HG03196 (cell line): ENCODE data around the gene PPP1R14B.

ENCODE experiments used
- ATAC-seq: cut with Tn5 transposase; IDR thresholded peaks from one replicate; pipeline ENCODE4 v1.9.1; 2021; ENCODE audit not compliant: unreplicated experiment

PPP1R14B gene

DNA sequence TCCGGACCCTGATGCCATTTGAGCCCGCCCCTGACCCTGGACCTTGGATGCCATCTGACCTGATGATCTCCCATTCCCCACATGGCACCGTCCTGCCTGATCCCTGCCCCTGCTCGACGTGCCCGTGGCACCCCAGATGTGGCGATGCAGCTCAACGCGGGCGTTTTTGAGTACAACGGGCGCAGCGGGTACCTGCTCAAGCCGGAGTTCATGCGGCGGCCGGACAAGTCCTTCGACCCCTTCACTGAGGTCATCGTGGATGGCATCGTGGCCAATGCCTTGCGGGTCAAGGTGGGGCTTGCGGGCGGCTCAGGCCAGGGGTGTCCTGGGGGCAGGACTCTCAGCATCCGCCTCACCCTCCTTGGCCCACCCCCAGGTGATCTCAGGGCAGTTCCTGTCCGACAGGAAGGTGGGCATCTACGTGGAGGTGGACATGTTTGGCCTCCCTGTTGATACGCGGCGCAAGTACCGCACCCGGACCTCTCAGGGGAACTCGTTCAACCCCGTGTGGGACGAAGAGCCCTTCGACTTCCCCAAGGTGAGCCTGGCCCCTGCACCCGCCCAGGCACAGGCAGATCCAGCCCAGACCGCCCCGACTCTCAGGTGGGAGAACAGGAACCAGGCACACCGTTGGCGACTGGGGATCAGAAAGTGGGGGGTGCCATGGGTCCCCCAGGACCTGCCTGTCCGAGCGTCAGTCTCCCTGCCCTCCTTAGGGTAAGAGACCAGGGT, 15.7 kb upstream of the PPP1R14B start:
- ATAC-seq: no peak

DNA sequence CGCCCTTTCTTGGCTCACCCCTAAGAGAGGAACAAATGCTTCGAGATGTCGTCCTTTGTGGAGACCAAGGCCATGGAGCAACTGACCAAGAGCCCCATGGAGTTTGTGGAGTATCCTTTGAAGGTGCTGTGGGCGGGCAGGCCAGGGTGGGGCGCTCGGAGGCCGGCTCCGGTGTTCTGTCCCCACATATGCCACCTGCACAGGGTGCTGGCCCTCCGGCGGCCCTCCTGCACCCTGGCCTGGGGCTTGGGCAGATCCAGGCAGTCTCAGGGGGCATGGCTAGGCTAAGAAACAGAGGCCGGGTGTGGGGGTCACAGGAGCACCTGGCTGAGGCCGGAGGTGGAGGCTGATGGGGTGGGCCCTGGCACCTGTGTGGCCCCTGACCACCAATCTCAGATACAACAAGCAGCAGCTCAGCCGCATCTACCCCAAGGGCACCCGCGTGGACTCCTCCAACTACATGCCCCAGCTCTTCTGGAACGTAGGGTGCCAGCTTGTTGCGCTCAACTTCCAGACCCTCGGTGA, 14.9 kb upstream of the PPP1R14B start:
- no peak for ATAC-seq

DNA sequence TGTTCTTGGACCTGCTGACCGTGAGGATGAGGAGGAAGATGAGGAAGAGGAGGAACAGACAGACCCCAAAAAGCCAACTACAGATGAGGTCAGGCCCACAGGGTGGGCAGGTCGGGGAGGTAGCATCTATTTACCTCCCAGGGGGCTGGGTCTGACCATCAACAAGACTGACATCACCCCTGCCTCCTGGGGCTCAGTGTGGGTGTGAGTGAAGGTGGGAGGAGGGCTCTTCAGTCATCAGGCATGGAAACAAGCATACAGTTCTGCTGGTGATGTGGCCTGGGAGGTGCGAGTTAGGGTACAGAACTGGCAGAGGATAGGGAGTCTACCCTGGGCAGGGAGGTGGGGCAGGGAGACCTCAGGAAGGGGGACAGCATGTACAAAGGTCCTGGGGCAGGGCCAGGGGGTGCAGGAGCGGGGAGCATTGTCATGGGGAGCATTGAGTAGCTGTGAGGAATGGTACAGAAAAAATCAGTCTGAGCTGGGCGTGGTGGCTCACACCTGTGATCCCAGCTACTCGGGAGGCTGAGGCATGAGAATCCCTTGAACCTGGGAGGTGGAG, 13.5 kb upstream of the PPP1R14B start:
- ATAC-seq: no peak

DNA sequence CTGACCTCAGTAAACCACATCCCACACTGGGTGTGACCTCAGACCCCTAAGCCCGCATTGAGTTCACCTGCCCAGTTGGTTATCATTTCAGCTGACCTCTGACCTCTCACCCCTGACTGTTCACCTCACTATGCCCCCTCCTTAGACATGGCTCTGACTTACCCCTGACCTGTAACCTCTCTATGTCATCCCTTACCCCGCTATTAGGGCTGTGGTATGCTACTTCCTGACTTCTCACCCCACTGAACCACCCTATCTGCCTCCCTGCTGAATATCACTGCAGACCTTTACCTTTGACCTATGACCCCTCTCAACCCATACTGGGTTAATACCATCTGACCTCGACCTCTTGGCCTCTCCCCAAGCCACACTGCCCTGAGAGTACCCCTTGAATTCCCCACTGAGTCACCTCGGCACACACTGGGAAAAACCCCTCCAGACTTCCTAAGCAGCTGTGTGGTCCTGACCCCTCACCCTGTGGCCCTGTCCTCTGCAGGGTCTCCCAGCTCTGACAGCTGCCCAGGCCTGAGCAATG, 12.9 kb upstream of the PPP1R14B start:
- no peak for ATAC-seq

DNA sequence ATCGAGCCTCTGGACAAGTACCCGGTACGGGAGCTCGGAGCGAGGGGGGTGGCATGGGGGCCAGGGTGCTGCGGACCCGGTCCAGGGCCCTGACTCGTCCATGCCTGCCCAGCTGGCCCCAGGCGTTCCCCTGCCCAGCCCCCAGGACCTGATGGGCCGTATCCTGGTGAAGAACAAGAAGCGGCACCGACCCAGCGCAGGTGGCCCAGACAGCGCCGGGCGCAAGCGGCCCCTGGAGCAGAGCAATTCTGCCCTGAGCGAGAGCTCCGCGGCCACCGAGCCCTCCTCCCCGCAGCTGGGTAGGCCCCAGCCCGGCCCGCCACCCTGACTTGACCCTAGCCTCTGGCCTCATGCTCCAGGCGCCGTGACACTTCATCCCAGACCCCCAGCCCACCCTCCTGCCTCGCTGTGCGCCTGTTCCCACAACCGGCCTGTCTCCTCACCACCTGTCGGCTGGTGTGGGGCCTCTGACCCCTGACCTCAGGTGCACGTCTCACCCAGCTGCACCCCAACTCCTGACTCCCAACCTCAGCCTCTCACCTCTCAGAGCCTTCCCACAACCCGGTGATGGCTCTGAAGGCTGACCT, 12.3 kb upstream of the PPP1R14B start:
- no peak for ATAC-seq

DNA sequence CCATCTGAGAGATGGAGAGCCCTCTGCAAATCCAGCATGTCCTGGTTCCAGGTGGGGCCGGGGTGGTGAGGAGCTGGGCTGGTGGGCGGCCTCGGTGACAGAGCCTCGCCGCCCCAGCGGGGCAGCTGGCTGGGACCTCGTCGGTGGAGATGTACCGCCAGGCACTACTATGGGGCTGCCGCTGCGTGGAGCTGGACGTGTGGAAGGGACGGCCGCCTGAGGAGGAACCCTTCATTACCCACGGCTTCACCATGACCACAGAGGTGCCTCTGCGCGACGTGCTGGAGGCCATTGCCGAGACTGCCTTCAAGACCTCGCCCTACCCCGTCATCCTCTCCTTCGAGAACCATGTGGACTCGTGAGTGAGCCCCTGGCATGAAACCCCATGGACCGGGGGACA, 11.6 kb upstream of the PPP1R14B start:
- no peak for ATAC-seq

DNA sequence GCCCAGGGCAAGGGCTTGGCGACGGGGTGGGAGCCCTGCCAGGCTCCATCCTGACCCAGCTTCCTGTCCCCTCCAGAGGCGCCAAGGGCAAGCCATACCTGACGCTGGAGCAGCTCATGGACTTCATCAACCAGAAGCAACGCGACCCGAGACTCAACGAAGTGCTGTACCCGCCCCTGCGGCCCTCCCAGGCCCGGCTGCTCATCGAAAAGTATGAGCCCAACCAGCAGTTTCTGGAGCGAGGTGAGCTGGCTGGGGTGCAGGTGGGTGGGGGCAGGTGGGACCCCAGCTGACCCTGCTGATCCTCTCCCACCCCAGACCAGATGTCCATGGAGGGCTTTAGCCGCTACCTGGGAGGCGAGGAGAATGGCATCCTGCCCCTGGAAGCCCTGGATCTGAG, 9.6 kb upstream of the PPP1R14B start:
- ATAC-seq: no peak

DNA sequence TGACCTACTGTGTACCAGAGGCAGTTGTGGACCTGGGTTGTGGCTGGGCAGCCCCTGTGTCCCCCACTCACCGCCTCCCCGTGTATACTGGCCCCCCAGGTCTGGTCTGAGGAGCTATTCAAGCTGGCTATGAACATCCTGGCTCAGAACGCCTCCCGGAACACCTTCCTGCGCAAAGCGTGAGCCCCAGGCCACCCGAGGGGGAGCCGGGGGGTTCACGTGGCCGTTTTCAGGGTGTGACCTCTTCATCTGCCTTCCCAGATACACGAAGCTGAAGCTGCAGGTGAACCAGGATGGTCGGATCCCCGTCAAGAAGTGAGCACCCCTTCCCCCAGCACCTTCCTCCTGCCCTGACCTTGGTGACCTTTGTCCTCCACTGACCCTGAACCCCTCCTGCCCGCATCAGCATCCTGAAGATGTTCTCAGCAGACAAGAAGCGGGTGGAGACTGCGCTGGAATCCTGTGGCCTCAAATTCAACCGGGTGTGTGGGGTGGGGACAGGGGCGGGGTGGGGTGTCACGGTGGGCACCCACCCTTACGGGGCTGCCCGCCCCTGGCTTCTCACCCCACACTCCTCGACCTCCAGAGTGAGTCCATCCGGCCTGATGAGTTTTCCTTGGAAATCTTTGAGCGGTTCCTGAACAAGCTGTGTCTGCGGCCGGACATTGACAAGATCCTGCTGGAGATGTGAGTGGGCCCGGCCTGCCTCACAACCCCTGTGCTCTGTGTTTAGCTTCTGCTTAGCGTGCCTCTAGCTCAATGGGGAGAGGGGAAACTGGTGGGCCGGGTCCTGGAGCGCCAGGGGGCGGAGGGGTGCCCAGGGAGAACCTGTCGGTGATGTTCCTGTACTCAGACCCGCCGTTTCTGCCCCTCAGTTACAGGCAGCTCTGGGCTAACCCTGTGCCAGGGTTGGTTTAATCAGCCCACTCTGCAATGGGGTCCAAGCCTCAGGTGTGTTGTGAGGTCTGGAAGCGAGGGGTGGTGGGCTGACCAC, 8.7 kb upstream of the PPP1R14B start:
- ATAC-seq: no peak

DNA sequence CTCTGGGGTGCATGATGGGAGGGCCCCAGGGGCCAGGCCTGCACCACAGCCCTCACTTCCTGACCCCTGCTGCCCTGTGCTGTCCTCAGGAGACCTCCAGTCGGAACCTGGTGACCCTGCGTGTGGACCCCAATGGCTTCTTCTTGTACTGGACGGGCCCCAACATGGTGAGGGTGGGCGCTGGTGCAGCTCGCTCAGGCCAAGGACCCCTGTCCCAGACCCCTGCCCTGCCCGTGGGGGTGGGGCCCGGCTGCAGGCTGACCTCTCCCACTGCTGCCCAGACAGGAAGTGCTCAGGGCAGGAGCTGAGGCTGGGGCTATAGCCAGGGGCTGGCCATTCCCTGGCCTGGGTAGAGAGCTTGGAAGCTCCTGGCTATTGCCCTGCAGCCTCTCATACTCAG, 7.6 kb upstream of the PPP1R14B start:
- no peak for ATAC-seq

DNA sequence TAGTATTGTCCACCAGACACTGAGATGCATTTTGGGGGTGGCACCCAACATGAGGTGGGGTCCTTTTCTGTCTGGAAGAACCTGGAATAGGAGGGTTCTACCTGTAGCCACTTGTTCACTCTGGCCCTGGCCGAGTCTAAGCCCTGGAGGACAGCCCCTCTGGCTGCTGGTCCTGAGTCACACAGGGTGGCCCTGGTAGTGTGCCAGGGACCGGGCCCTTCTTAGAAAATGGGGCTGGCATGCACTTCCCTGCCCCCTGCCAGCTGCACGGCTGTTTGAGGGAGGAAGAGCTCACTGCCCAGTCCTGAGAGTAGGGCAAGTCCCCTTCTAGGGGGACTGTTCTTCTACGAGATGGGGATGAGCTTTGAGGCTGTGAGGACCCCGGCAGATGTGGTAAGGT, 6.7 kb upstream of the PPP1R14B start:
- ATAC-seq: no peak

DNA sequence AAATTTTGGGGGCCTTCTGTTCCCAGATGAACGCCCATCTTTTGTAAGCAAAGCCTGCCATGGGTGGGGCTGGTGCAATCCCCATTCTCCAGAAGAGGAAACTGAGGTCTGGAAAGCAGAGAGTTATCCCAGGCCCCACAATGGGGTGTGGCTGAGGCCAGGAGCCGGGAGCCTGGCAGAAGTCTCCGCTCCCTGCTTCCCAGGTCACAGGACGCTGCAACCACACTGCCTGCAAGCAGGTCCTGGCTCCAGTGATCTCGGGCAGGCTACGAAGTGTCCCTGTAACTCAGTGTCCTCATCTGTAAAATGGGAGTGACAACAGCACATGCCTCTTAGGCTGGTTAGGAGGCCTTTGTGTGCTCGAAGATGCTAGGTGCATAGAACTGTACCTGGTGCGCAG, 6.3 kb upstream of the PPP1R14B start:
- ATAC-seq: no peak

DNA sequence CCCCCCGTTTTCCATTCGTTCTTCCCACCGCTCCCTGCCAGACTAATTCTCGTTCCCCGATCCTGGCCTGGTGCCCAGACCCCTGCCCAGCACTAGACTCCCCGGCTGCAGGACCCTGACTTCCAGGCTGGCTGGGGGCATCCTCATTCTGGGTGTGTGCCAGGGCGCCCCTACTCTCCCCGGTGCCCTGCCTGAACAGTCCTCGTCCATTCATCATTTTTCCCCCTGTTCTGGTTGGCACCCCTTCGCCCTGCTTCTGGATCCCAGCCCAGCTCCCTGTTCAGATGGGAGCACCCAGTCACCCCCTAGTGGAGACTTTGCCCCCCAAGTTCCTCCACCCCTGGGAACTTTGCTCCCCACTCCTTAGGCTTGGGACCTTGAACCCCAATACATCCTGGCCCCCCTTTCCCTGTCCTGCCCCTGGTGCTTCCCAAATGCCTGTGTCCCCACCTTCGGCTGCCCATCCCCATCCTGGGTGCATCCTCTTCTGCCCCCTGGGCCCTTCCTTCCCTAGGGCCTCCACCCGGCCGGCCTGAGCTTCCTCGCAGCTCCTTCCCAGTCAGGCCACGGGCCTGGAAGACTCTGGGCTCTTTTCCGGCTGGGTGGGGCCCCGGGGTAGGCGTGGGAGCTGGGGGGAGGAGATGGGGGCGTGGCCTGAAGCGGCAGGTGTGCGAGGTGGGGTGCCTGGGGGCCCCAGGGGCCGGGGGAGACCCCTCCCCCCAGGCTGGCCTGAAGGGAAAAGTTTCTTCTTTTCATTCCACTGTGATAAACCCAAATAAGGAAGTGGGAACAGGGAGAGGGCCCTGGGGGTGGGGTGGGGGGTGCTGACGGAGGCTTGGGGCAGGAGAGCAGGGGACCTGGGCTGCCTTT, 5.5 kb upstream of the PPP1R14B start:
- ATAC-seq: no peak

DNA sequence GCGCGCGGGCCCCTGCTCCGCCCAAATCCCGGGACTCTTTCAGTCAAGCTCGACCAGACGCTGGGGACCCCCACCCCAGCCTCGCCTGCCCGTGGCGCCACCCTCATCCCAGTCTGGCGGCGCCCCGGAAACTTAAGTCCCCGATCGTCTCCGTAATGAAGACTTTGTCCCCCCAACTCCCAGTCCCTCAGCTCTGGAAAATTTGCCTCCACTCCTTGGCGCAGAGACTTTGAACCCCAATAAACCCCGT, 4.9 kb upstream of the PPP1R14B start:
- ATAC-seq: no peak

DNA sequence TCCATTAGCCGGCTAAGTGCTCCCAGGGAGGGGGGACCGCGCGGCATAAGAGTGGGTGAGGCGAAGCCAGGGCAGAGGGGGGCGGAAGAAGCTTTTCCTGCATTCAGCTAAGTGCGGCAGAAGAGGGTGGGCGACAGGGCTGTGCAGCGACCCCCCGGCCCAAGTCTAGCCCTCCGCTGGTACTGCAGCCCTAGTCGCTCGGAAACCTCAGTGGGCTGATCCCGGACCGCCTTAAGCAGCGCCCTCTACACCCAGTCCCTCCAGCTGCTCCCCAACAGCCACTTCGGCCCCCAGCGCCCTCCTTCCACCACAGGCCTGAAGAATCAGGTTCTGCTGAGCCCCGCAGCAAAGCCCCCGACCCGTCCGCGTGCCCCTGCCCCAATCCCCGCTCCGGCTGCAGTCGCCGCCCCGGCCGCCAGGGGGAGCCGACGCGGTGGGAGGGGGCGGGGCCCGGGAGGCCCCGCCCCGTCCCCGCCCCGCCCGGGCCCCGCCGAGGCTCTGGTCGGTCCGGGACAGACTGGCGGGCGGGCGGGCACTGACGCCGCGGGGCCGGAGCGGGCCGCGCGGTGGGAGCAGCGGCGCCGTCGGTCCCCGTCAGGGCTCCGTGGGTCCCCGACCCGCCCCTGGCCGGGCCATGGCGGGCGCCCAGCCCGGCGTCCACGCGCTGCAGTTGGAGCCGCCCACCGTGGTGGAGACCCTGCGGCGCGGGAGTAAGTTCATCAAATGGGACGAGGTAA, 4.4 kb upstream of the PPP1R14B start, which contains the start of gene PLCB3:
PLCB3 (plus strand) TSS at position 515 of the 737 bp plus-strand sequence; CDS start at position 635, 120 bp downstream.
- ATAC-seq: no peak

DNA sequence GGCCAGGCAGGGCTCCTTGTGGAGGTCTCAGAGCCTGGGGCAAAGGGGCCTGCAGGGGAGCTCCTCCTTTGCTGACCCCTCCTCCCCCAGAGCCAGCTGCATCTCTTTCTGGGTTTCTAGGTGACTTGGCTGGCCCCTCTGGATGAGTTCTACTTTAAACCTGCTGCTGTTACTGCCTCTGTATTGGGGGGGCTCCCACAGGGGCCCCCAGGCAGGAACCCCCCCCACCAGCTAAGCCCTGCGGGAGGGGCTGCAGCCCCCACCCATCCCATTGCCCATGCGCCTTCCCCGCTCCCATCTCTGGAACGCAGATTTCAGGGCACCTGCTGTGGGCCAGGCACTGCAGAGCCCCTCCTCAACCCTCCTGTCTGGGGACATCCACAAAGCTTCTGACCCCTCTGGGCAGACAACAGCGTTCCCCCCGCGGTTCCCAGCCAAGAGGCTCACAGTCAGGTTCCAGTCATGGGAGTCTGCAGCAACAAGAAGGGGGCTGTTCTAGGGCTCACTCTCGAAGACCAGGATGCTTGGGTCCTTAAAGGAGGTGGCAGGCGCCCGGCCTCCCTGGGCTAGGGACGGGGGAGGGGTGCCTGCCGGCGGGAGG, 3.8 kb upstream of the PPP1R14B start:
- no peak for ATAC-seq

DNA sequence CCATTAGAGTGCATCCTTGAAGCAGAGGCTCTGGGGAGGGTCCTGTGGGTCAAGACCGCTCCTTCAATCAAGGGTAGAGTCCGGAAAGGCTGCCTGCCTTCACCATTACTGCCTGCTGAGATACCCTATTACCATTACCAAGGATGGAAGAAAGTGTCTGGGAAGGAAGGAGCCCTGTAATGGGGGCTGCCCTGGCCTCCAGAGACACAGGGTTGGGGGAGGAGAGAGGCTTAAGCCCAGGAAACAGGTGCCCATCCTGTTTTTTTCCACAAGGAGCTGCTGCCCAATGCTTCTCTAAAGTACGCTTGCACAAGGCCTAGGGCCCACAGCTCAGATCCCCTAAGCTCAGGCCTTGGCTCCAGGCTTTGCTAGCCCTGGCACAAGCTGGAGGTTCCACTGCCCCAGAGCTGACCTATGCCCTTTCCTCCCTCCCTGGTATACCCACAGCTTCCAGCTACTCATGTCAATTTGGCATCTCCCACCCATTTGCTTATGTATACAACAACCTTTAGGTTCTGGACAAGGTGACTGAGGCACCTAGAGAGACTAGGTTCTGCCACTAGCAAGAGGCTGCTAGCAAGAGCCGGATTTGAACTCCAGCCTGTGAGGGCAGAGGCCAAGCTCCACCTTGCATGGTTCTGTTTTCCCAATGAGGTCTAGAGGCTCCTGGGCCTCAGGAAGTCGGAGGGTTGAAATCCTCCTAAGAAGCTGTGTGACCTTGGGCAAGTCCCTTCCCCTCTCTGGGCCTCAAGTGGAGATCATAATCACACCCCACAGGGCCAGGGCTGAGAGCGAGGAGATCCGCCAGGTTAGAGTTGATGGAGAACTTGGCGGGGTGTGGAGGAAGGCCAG, 3.0 kb upstream of the PPP1R14B start:
- ATAC-seq: no peak

DNA sequence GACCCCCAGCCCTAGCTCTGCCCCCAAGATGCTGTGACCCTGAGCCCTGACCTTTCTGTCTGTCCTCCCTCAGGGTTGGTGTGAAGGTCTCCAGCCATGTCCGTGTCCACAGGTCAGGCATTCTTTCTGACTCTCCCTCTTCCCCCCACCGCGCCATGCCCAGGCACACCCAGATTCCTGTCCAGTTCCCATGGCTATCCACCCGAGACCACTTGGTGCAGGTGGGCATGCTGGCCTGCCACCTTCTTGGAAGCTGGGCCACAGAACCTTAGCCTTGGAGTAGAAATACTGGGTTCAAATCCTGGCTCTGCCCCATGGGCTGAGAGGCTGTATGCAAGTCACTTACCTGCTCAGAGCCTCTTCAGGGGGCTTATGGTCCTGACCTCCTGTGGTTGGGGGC, 2.3 kb upstream of the PPP1R14B start:
- no peak for ATAC-seq

DNA sequence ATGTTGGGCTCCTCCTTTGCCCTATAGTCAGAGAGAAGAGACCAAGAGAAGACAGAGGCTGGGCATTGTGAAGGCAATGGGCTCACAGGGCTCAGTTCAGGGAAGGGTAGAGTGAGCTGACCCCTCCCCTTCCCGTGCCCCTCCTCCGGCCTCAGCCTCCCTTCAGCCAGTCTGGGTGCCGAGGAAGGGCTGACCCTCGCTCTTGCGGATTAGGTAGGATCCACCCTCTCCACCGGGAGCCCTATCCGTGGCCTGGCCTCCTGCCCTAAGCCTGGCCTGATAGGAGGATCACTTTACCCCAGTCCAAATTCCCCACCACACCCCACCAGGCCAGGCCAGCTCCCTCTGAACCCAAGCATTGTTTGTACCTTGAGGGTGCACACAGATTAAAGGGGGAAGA, 1.8 kb upstream of the PPP1R14B start:
- ATAC-seq: no peak
